Peyer's patch (tissue), 4 donors: ENCODE measurements around the gene BIRC6.

Source experiments
- CTCF ChIP-seq, 6 experiments: fragments of 450-650 bp in 4 of 6; fragments of 200-600 bp in 2 of 6; sonication (generic) in 1 of 6; IDR thresholded peaks; one replicate each; pipeline ENCODE4 v1.5.1; 2017 to 2019; ENCODE audit warnings: antibody characterized with exemption in 6 of 6, mild to moderate bottlenecking in 3 of 6, moderate library complexity in 1 of 6
- POLR2A ChIP-seq, 2 donors: fragments of 450-650 bp; IDR thresholded peaks; one replicate each; pipeline ENCODE4 v1.5.1; 2017; ENCODE audit warnings: antibody characterized with exemption in 2 of 2, mild to moderate bottlenecking in 2 of 2, moderate library complexity in 2 of 2

- no peak for TF ChIP-seq CTCF (IDR thresholded peaks at IDR 0.05)
- TF ChIP-seq POLR2A (IDR thresholded peaks at IDR 0.05) = no peak
Measured at GRCh38 chr2:32403782-32404181, 47.0 kb downstream of the BIRC6 start.
